ENCODE results near the gene HOXB1.

HOXB1 gene

DNA sequence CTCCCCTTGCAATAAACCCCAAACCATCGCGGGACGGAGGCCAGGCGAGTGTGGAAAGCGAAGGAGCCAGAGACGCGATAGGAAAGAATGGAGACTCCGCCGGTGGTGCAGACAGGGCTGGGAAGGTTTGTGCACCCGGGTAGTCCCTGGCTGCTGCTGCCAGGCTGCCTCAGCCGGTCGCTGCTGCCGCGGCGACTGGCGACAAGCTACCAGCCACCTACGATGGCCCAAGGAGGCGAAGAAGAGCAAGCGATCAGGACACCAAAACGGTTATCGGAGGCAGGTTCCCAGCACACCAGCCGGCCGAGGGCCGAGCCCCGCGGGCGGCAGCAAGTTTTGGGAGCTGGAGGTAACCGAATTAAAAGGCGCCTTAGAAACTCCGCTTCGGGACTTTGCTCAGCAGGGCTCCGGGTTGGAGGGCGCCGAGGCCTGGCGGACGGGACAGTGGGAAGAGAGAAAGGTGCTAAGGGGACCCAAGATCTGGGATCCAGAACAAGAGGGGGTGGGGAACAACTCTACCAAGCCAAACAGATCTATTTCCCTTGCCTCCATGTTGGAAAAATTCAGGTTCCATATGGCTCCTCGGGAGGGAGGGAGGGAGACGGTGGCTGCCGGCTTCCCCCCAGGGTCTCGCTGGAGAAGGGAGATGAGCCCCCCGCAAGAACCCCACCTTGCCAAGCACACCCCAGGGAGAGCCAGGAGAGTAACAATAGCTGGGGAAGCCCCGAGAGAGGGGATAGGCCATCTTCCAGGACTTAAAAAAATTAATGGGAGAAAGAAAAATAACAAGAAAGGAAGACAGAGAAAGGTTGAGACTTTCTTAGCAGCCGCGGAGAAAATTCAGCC, 23.8 kb upstream of the HOXB1 start:
- DNase-seq (ENCODE audit: low spot score): no peak

DNA sequence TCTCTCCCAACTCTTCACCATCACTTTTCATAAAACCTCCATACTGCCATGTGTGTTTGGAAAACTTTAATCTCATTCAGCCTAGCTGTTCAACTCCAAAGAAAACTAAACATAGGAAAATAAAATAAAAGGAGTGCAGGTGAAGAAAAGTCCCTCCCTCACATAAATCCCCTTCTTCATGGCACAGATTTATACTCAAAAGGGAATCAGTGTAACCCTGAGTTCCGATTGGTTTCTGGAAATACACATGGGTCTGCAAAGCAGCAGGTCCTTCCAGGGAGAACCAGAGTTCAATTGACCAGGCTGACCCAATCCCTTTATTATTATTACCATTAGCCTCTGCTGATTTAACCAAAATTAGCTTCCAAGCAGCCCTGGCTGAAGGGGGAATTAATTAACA, 23.0 kb upstream of the HOXB1 start:
- DNase-seq (ENCODE audit: low spot score): no peak

DNA sequence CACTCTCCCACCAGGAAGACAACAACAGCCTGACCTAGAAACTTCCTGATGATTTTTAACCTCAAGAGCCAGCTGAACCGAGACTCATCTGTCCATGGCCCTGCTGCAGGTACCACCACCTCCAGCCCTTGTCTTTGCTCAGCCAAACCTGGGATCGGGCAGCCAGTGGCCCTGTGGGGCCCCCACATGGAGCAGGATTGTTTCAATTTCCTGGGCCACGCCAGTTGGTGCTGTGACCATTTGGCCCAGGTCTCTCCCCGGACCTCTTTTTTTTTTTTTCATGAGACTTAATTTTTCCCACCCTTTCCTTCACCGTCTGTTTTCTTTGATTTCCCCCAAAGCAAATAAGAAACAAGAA, 22.4 kb upstream of the HOXB1 start:
- DNase-seq (ENCODE audit: low spot score): no peak

DNA sequence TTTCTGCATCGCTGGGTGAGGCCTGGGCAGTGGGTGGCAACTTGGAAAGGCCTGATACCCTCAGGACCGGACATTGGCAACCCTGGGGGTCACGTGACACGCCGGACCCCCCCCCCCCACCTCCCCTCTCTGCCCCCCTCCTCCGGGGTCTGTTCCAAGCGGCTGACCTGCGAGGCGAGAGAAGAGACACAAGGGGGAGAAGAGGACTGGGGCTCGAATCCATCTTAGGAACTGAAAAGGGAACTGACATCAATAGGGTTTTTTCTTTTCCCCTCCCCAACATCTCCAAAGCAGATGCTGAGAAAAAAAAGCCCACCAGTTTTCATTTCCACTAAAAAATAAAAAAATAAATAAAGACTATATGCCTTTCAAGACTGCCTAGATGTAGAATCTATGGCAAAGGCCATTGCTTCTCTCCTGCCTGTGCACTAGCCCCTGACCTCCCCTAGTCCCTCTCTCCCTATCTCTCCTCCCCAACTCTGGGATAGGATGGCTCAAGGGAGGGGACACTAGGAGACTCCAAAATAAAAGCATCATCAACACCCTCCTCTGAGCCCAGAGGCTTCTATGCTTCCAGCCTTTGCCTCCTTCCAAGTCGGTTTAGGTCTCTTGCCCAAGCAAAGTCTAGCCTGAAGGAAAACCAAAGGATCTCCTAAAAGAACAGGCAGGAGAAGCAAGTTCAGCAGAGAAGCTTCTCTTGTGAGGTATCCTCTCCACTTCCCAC, 21.8 kb upstream of the HOXB1 start:
- no peak for DNase-seq (ENCODE audit: low spot score)

DNA sequence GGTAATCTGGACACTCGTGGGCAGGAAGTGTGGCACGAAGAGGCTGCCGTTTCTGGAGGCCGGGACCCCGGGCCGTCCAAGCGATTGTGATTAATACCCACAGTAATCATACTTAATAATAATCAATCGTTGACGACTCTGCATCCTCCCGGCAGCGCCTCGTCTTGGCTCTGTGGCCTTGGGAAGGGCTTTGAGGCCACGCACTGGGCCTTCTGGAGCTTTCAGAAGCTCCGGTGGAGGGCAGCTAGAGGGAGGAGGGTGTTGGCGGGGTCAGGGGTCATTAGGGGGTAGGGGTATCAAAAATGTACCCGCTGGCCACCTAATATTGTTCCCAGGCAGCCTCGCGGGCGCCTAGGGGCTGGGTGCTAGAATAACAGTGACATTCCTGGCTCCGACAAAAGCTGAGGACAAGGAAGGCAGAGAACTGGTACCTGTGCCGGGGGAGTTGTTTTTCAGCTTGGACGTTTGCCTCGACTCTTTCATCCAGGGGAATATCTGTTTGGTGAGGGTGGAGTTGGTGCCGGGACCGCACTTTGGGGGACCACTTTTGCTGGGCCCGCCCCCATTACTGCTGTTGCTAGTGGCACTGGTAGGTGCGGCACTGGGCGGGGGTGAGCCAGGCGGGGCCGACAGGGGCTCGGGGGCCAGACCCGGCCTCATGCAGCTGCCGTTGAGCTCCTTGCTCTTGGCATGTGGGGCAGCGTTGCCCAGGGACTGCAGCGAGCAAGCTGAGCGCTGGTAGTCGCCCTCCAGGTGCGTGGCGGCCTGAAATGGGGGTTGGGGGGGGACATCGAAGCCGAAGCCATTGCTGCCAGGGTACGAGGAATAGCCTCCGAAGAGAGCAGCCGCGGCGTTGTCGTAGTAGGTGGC, 21.0 kb upstream of the HOXB1 start:
- no peak for DNase-seq (ENCODE audit: low spot score)

DNA sequence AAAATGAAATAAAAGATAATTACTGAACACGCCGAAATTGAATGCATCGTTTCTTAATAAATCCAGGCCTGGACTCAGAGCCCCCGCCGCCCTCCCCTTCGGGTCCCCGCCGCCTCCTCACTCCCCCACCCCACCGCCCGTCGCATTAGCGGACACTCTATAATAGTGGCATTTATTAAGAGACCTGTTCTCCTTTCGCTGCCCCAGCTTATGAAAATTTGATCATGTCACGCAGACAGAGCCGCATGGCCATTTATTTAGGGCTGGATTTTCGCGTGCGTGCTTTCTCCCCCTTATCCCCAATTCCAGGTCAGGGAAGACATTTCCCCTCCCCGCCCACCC, 20.4 kb upstream of the HOXB1 start:
- DNase-seq (ENCODE audit: low spot score): no peak

DNA sequence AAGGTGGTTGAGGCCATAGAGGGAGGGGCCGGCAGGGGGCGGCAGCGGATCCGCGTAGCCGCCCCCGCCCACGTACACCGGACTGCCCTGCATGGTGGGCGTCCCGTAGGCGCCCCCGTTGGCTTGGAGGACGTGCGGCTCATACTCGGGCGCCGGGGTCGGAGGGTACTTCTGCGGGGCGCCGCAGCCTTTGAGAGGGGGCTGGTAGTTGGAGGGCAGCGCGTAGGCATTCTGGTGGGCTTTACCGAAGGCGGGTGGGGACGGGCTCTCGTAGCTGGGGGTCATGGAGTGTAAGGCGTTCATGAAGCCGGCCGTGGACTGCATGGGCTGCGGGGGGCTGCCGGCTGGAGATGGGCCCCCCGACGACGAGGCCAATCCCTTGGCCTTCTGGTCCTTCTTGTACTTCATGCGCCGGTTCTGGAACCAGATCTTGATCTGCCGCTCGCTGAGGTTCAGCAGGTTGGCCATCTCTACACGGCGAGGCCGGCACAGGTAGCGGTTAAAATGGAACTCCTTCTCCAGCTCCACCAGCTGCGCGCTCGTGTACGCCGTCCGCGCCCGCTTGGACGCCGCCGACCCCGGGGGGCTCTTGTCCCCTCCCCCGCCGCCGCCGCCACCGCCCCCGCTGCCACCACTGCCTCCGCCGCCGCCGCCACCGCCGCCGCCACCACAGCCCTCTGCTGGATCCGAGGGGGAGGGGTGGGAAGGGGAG, 19.8 kb upstream of the HOXB1 start:
- no peak for DNase-seq (ENCODE audit: low spot score)

DNA sequence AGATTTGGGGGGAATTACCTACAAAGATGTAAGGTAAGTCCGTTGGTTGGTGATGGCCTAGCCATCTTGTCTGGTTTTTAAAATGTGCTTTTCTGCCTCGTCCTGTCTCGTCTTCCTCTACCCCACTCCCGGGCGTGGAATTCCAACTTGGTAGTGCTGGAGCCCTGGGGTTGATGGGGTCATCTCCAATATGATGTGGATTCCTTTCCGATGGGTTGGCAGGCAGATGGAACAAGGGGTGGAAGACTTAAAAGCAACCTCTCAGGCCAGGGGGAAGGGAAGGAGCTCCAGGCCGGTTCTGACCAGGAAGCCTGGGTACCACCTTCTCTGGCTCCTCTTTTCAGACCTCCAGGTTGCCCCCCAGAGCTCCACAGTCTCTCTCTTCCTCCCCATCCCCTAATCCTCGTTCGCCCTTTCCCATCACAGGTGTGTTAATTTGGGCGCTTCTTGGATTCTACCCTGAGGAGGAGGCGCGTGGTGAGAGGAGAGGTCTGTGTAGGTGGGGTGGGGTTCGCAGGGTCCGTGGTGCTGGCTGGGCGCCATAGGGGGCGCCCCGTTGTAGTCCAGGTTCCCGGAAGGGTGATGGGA, 19.2 kb upstream of the HOXB1 start:
- no peak for DNase-seq (ENCODE audit: low spot score)

DNA sequence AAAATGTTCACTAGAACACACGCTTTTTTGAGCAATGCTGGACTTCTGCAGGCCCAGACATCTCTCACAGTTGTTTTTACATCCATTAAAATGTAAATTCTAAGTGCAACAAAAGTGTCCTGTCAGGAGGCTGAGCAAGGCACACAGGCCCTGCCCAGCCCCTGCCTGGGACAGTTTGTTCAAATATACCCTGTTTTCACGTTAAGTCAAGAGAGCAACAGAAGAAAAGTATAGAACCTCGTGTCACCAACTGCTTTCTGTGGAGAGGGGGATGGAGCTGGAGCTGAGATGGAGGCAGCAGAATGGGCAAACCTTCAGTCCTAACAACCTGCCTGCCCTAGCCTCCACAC, 18.4 kb upstream of the HOXB1 start:
- no peak for DNase-seq (ENCODE audit: low spot score)

DNA sequence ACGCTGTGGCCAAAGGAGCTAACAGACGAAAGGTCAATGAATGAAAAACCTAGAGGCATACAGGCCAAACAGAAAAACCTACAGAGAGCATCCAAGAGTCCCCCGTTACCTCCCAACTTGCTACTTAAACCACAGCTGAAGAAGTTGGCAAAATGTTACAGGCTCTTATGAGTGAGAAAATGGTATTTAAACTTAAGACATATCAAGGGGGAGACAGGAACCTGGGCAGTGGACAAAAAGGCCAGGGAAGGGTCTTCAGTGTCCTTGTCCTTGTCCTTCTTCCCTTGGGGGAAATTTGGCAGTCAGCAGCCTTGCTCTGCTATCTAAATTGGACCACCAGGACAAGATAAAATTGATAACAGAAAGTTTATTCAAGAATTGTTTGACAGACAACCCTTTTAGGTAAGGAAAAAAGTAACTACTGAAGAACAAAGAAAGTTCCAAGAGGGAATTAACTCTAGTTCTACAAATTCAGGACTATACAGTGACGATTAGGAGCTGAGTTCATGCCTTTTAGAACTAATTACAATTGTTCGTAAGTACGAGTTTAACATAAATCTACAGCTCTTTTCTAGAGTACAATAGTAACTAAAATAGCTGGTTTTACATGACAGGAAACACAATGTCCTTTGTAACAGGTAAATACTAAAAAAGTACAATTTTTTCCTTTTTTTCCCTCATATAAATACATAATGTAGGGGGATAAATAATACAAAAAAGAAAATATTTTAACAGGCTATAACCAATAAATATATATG, 17.9 kb upstream of the HOXB1 start:
- no peak for DNase-seq (ENCODE audit: low spot score)

DNA sequence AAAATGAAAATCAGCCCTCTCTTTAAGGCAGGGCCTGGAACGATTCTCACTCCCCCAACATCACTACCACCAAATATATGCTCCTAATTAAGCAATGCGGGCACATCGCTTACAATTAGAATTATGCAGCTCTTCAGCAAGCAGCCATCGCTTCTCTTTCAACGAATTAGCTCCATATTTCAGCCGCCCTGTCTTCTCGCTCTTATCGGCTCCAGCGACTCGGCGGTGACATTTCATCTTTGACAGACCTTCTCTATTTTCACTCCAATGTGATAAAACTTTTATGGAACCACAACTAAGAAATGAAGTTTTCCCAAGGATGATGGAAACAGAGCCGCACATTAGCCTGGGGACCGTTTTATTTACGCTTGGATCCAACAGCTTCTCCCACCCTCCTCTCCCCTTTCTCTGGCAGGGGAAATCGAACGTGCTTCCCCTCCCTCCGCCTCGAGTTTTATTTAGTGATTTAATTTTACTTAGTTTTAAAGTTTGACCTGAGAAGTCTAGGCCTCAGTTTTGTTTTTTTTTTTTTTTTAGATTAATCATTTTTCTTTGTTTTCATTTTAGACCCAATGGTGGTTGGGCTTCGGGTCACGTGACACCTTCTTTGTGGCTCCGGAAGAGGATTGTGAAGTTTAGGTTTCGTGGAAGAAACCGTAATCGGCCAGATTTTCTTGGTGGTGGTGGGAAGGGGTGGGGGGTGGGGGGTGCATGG, 17.2 kb upstream of the HOXB1 start:
- no peak for DNase-seq (ENCODE audit: low spot score)

DNA sequence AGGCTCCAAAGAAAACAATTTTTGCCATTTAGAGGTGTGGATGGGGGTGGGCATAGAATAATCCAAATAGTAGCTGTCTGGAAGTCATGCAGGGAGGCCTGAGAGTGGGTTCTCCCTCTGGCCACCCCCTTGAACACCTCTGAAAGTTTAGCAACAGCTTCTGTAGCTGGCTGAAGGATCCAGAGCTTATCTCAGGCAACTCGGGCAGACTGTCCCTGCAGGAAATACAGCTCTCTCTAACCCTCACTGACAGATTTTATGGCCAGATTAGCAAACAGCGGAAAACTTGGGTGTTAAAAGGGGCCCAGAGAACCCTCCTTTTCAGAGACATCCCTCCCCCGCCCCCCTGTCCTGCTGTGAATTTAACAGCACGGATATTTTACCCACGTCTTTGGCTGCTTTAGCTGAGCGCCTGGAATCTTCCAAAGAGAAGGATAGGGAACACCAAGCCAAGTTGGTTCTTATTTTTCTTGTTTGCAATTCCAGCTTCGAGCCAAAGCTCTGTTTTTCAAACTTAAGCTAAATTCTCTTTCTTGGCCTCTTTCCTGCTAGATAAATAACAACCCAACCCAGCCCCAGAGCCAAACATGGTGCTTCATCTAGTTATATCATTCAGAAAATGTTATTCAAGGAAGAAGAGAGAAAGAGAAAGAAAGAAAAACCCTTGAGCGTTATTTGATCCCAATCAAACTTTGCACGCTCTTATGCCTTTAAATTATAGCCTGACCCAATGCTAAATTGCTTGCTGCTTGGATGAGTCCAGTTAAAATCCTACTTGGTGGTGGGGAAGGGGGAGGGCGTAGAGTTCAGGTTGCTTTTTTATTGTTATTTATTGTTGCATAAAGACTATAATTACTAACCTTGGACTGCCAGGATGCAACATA, 16.4 kb upstream of the HOXB1 start:
- DNase-seq (ENCODE audit: low spot score): no peak

DNA sequence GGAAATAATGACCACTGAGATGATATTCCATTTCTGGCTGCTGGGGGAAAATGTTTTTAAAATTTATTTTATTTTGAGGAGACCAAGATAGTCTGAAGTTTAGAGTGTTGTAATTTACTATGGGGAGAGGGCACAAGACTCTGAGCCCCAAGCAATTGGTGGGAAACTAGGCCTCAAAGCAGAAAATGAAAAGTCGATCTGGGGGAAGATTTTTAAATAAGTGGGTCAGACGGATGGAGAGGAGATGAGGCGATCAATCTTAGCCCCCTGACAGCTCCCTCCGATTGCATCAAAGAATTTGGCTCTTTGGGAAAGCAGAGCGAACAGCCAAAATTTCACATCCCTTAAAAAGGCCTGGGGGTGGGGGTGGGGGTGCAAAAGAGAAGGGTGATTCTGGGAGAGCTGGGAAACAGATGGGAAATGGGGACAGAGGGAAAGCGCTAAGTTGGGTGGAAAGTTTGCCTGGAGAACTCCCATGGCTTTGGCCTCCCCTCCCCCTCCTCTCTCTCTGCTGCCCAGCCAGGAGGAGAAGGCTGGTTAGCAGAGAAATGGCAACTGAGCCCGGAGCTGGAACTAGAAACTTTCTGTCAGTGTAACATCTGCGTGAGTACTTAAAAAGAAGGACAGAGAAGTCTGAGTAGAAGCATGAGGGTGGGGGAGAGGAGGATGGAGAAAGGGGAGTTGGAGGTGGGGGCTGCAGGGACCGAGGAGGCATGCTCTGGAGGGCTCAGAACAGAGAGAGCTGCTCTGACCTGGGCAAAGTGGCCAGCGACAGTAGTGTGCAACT, 15.5 kb upstream of the HOXB1 start:
- no peak for DNase-seq (ENCODE audit: low spot score)

DNA sequence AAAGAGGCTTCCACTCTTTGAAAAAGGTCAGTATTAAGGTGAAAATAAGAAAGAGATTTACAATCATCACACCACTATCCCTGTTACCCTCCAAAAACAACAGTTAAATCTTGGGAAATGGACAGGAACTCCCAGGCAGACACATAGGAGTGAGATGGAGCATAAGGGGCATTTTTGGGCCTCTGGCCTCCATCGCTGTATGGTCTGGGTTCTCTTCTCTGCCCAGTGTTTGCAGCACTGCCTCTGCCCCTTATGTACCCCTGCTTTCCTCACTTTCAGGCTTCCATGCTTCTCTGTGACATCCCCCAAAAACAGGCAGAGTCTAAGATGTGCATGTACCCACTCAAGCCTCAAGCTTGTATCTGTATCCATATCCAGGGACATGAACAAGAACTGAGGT, 14.7 kb upstream of the HOXB1 start:
- no peak for DNase-seq (ENCODE audit: low spot score)

DNA sequence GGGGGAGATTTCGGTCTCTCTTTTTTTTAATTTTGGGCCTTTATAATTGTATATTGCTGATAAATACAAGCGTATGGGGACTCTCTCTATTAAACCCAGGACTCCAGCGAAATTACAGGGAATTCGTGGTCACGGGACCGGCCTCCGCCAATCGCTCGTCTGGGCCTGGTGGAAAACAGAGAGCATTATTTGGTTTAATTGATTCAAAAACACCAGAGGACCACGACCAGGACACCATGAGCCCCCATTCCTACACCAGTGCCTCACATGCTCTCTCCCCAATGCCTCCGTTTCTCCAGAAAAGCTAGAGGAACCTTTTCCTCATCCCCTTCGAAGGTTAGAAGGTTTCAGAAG, 14.2 kb upstream of the HOXB1 start, which contains the start of gene HOXB2:
Gene HOXB2, minus strand, starts transcription at position 88 of the 354 bp plus-strand sequence. CDS start 198 bp downstream, outside the sequence.
- DNase-seq (ENCODE audit: low spot score): no peak

DNA sequence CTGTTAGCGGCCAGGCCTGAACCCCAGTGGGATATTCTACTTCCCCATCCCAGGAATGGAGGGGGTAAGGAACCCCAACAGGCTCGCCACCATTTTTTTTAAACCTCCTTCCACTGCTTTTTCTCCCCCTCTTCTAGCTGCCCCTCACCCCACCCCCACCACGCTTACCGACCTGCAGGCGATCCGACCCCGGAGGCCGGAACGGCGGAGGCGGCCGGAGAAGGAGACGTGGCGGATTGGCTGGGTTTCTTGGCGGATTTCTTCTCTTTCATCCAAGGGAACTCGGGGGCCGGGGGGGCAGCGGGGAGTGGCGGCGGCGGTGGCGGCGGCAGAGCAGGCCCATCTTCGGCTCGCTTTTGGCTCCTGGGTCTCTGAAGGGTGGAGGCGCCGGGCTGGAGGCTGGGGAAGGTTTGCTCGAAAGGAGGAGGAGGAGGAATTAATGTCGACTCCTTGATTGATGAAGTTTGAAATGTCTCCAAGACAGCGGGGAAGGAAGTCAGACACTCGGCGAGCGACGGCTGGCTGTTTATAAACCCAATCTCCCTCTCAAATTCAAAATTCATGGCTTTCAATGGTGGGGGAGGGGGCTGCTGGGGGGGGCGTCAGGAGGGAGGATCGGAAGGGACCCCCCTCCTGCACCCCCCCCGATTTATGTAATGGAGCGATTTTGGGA, 13.7 kb upstream of the HOXB1 start:
- peak; percentile 83 for DNase-seq (ENCODE audit: low spot score)

DNA sequence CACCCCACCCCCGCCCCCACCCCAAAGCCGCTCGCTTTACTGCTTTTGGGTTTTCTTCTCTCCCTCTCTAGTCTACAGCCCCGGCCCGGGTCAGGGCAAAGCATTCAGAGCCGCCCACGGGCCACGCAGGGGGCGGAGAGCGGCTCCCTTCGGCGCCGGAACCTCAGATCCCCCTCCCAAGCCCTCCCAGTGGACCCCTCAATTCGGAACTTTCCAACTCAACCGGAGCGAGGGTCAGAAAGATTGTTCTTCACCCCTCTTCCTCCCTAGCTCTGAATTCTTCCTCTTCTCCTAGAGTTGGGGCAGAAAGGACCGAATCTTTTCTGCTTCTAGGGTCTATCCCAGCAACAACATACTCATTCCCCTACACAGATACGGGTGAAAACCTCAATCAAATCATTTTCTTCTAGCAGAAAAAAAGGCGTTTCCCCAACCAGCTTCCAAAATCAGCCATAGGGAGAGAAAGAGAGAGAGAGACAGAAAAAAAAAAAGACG, 13.1 kb upstream of the HOXB1 start:
- DNase-seq (ENCODE audit: low spot score): no peak

Data from AG08396 (cell line).